ENCODE data around the gene LRRC71. TPM values are rescaled to one million over a fixed set of nuclear protein-coding genes. Genes with fewer than 3 reads are reported as not detected.
A peak's percentile ranks its signal among the peaks of the same experiment; 100 is the strongest.

Gene LRRC71
- total RNA-seq, 1 experiment from 2014 or later: not detected

GRCh38 chr1:156910309-156910782, 10.1 kb upstream of the LRRC71 start:
- H3K9me3 ChIP-seq: no peaks in the 10 kb centered on the region
- no peak overlapping the region for H3K4me3 ChIP-seq (ENCODE audit: low read depth, low read length)
- Mint-ChIP-seq H3K9me3 (ENCODE audit: unreplicated experiment) (no peaks in the 10 kb centered on the region), H3K27ac (ENCODE audit: unreplicated experiment) (no peak overlapping the region), H3K27me3 (ENCODE audit: insufficient read depth, unreplicated experiment) (no peaks in the 10 kb centered on the region), H3K4me1 (ENCODE audit: low read depth, unreplicated experiment) (no peaks in the 10 kb centered on the region), H3K36me3 (ENCODE audit: insufficient read depth, unreplicated experiment) (no peaks in the 10 kb centered on the region), H3K4me3 (ENCODE audit: unreplicated experiment) (no peak overlapping the region)
- peak in 1 of 2 experiments; percentile 67 for DNase-seq
- H3K27me3 ChIP-seq (replicated peaks; ENCODE audit: control insufficient read depth, insufficient read depth, low read length): no peaks in the 10 kb centered on the region
- H3K4me1 ChIP-seq: 0 out of 2 replicates have a peak, but pooled peaks cover 9% of the 10 kb centered on the region
- peak; percentile 70 to 91 for TF ChIP-seq CTCF (IDR thresholded peaks at IDR 0.05; ENCODE audit: insufficient read depth in 1 of 2, low read depth in 1 of 2, low read length in 1 of 2, severe bottlenecking in 1 of 2, unreplicated experiment in 1 of 2)
- POLR2A ChIA-PET: no interaction called here
- intact Hi-C loops (cut with micrococcal nuclease; ENCODE audit: unreplicated experiment): no loop called here
- BruUV-seq (replicated peaks): no TSS peak
- CTCF ChIA-PET: interaction anchor here (1.6 to 1.8 kb wide), 2 partner anchors 17 to 21 kb away, joined by 5 to 10 read pairs; no protein-coding TSS in a partner anchor
- H3K36me3 ChIP-seq (ENCODE audit: control insufficient read depth, insufficient read depth, low read length): no peaks in the 10 kb centered on the region

- no TSS peak for BruUV-seq (replicated peaks)
- DNase-seq: no peak
- no peaks in the 10 kb centered on the region for H3K27me3 Mint-ChIP-seq (ENCODE audit: insufficient read depth, unreplicated experiment)
- CTCF ChIA-PET: interaction anchor here (1.0 to 1.3 kb wide), 2 partner anchors 11 to 16 kb away, joined by 3 read pairs; no protein-coding TSS in a partner anchor
- POLR2A ChIA-PET: no interaction called here
- no peak overlapping the region for H3K27ac Mint-ChIP-seq (ENCODE audit: unreplicated experiment)
- no peaks in the 10 kb centered on the region for H3K4me1 Mint-ChIP-seq (ENCODE audit: low read depth, unreplicated experiment)
- no peaks in the 10 kb centered on the region for H3K9me3 Mint-ChIP-seq (ENCODE audit: unreplicated experiment)
- H3K36me3 ChIP-seq (ENCODE audit: control insufficient read depth, insufficient read depth, low read length): no peaks in the 10 kb centered on the region
- H3K4me1 ChIP-seq: 0 out of 2 replicates have a peak, but pooled peaks cover 9% of the 10 kb centered on the region
- no peak for TF ChIP-seq CTCF (IDR thresholded peaks at IDR 0.05; ENCODE audit: insufficient read depth in 1 of 2, low read depth in 1 of 2, low read length in 1 of 2, severe bottlenecking in 1 of 2, unreplicated experiment in 1 of 2)
- H3K4me3 Mint-ChIP-seq (ENCODE audit: unreplicated experiment): no peak overlapping the region
- H3K4me3 ChIP-seq (ENCODE audit: low read depth, low read length): no peak overlapping the region
- H3K27me3 ChIP-seq (replicated peaks; ENCODE audit: control insufficient read depth, insufficient read depth, low read length): no peaks in the 10 kb centered on the region
- intact Hi-C loops (cut with micrococcal nuclease; ENCODE audit: unreplicated experiment): no loop called here
- H3K9me3 ChIP-seq: no peaks in the 10 kb centered on the region
- no peaks in the 10 kb centered on the region for H3K36me3 Mint-ChIP-seq (ENCODE audit: insufficient read depth, unreplicated experiment)
Observed at GRCh38 chr1:156911577-156912298, 8.7 kb upstream of the LRRC71 start.

GRCh38 chr1:156912310-156912709, 8.1 kb upstream of the LRRC71 start:
- no peaks in the 10 kb centered on the region for H3K9me3 Mint-ChIP-seq (ENCODE audit: unreplicated experiment)
- no peaks in the 10 kb centered on the region for H3K27me3 Mint-ChIP-seq (ENCODE audit: insufficient read depth, unreplicated experiment)
- BruUV-seq (replicated peaks): no TSS peak
- H3K4me1 ChIP-seq: 0 out of 2 replicates have a peak, but pooled peaks cover 4% of the 10 kb centered on the region
- DNase-seq: no peak
- H3K4me1 Mint-ChIP-seq (ENCODE audit: low read depth, unreplicated experiment): no peaks in the 10 kb centered on the region
- no peaks in the 10 kb centered on the region for H3K27me3 ChIP-seq (replicated peaks; ENCODE audit: control insufficient read depth, insufficient read depth, low read length)
- no peaks in the 10 kb centered on the region for H3K36me3 ChIP-seq (ENCODE audit: control insufficient read depth, insufficient read depth, low read length)
- ChIA-PET POLR2A (no interaction called here), CTCF (interaction anchor here (0.7 to 1.3 kb wide), 3 partner anchors 11 to 16 kb away, joined by 3 read pairs; no protein-coding TSS in a partner anchor)
- H3K27ac Mint-ChIP-seq (ENCODE audit: unreplicated experiment): no peak overlapping the region
- TF ChIP-seq CTCF (IDR thresholded peaks at IDR 0.05; ENCODE audit: insufficient read depth in 1 of 2, low read depth in 1 of 2, low read length in 1 of 2, severe bottlenecking in 1 of 2, unreplicated experiment in 1 of 2): no peak
- H3K4me3 ChIP-seq (ENCODE audit: low read depth, low read length): no peak overlapping the region
- H3K9me3 ChIP-seq: no peaks in the 10 kb centered on the region
- intact Hi-C loops (cut with micrococcal nuclease; ENCODE audit: unreplicated experiment): no loop called here
- H3K36me3 Mint-ChIP-seq (ENCODE audit: insufficient read depth, unreplicated experiment): no peaks in the 10 kb centered on the region
- no peak overlapping the region for H3K4me3 Mint-ChIP-seq (ENCODE audit: unreplicated experiment)

All from Caco-2 (cell line).